NCI-H1436 (cell line): ENCODE data around the gene GPATCH2L.

Experiments
- DNase-seq: peaks from one replicate; lab custom pipeline; 2025; lab: John Stamatoyannopoulos, UW

Gene GPATCH2L

GRCh38 chr14:76256545-76256944, 104.8 kb downstream of the GPATCH2L start:
- no peak for DNase-seq

- no peak for DNase-seq
These were observed 105.5 kb downstream of the GPATCH2L start for GRCh38 chr14:76257111-76257803.

DNA sequence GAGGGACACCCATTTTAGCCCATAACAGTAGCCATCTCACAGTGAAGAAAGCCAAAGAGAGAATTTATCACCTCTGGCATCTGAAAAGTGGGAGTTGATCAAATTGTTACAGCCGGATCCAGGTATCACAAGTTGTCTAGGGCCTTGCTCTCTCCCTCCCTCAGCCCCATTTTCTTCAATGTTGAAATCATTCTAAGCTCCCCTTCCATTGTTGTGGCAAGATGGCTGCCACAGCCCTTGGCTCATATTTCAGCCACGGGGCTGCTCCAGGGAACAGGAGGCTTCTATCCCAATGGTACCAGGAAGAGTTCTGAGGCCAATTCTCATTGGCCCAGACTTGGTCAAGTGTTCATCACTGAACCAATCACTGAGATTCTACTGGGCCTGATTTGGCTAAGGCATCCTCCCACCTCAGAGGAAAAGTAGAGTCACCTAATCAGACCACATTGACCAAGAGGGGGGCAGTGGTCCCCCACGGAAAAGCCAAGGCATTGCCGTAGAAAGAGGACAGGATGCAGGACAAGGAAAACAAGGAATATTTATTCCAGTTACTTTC, 106.2 kb downstream of the GPATCH2L start:
- DNase-seq = no peak

- DNase-seq = no peak
These were observed 107.5 kb downstream of the GPATCH2L start for GRCh38 chr14:76259029-76259735.

DNA sequence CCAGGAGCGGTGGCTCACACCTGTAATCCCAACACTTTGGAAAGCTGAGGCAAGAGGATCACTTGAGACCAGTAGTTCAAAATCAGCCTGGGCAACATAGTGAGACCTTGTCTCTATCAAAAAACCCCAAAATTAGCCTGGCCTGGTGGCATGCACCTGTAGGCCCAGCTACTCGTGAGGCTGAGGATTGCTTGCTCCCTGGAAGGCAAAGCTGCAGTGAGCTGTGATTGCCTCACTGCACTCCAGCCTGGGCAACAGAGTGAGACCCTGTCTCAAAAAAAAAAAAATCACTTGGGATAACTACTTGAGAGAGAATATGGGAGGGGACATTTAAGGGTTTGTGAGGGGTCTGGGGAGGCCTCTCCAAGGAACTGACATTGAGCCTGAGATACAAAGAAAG, 109.0 kb downstream of the GPATCH2L start:
- no peak for DNase-seq

DNA sequence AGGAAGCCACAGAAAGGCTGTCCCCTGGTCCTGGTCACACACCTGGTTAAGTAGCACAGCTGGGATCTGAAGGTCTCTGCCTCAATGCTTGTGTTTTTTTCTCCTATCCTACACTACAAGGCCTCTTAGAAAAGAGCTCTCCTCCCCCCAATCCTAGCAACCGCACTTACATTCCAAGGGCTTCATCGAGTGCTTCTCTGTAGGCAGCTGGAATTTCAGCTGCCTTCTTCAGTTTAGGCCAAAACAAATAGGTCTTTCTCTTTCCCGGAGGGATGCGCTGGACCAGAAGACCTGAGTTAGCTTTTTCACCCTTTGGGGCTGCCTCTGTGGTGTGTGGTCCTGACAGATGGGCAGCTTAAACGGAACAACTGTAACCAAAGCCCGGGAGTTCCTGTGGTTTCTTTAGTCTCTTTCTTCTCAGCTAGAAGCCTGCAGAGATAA, 109.7 kb downstream of the GPATCH2L start:
- DNase-seq = no peak

DNA sequence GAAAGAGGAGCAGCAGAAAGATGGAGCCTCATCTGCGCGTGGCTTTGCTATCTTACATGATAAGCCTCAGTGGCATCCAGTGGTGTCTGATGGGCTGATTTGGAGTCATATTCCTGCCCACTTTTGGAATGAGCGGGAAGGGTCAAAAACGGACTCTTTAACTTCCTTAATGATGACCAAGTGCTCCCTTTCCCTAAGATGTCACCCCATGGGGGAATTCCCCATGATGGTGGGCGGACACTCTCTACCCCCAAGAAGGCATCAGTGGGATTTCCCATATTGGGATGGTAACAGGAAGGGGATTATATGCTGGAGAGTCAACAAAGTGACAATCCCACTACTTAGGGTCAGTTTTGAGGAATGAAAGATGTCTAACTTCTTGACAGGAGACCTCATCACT, 110.9 kb downstream of the GPATCH2L start:
- DNase-seq = no peak
